Keratinocyte (primary cell): Measurements from ENCODE around the gene UFD1. TPM values are rescaled to one million over a fixed set of nuclear protein-coding genes. Genes with fewer than 3 reads are reported as not detected.

ENCODE experiments used
- DNase-seq: peaks from one replicate; pipeline ENCODE4 v3.0.0-alpha.2; 2011; ENCODE audit warnings: low read depth, missing footprints, low spot score
- FAIRE-seq: peaks from 2 replicates; lab custom pipeline; 2011; peaks lifted over from hg19 to GRCh38; lab: Jason Lieb, UNC
- H2AFZ ChIP-seq: 2 replicates; pipeline ENCODE4 v1.6.0; 2012; ENCODE audit warnings: low read length, control low read depth, inconsistent platforms; ENCODE audit not compliant: control insufficient read depth
- H3K27ac ChIP-seq: 2 replicates; pipeline ENCODE4 v1.5.1; 2011; ENCODE audit warnings: low read length; ENCODE audit not compliant: control insufficient read depth, insufficient read depth
- H3K27me3 ChIP-seq: 3 replicates; pipeline ENCODE4 v1.6.0; 2011; ENCODE audit warnings: low read length; ENCODE audit not compliant: control insufficient read depth, insufficient read depth; ENCODE audit errors: extremely low read depth
- H3K36me3 ChIP-seq, 2 experiments: 2 replicates in 1 of 2; 3 replicates in 1 of 2; pipeline ENCODE4 v1.5.1; 2011; ENCODE audit warnings: low read length in 2 of 2, mild to moderate bottlenecking in 1 of 2; ENCODE audit not compliant: control insufficient read depth in 2 of 2, insufficient read depth in 2 of 2; ENCODE audit errors: extremely low read depth in 1 of 2
- H3K4me1 ChIP-seq: 3 replicates; pipeline ENCODE4 v1.5.1; 2011; ENCODE audit warnings: low read length; ENCODE audit not compliant: control insufficient read depth, insufficient read depth; ENCODE audit errors: extremely low read depth
- H3K4me2 ChIP-seq: 3 replicates; pipeline ENCODE4 v1.6.0; 2011; ENCODE audit warnings: low read depth, low read length; ENCODE audit not compliant: control insufficient read depth, insufficient read depth; ENCODE audit errors: extremely low read depth
- H3K4me3 ChIP-seq, 3 experiments: fragments of 200-600 bp in 1 of 3; sonication (generic) in 1 of 3; 2 replicates in 2 of 3; 3 replicates in 1 of 3; pipeline ENCODE4 v1.5.1; 2011 to 2016; ENCODE audit warnings: low read length in 3 of 3, mild to moderate bottlenecking in 3 of 3, control low read depth in 2 of 3, inconsistent platforms in 1 of 3, low read depth in 1 of 3, mixed read lengths in 1 of 3, mixed run types in 1 of 3, moderate library complexity in 1 of 3; ENCODE audit not compliant: control insufficient read depth in 2 of 3, insufficient read depth in 2 of 3; ENCODE audit errors: extremely low read depth in 1 of 3
- H3K79me2 ChIP-seq: 2 replicates; pipeline ENCODE4 v1.6.0; 2012; ENCODE audit warnings: low read length; ENCODE audit not compliant: control insufficient read depth, insufficient read depth
- H3K9ac ChIP-seq: 3 replicates; pipeline ENCODE4 v1.6.0; 2011; ENCODE audit warnings: low read length; ENCODE audit not compliant: control insufficient read depth, insufficient read depth; ENCODE audit errors: extremely low read depth
- H3K9me1 ChIP-seq: 3 replicates; pipeline ENCODE4 v1.6.0; 2011; ENCODE audit warnings: low read length; ENCODE audit not compliant: control insufficient read depth, insufficient read depth; ENCODE audit errors: extremely low read depth
- H3K9me3 ChIP-seq: 2 replicates; pipeline ENCODE4 v1.5.1; 2012; ENCODE audit warnings: low read depth, low read length; ENCODE audit not compliant: control insufficient read depth
- H4K20me1 ChIP-seq: 3 replicates; pipeline ENCODE4 v1.6.0; 2011; ENCODE audit warnings: low read length; ENCODE audit not compliant: control insufficient read depth, insufficient read depth; ENCODE audit errors: extremely low read depth
- EZH2 ChIP-seq: IDR thresholded peaks from one replicate; pipeline ENCODE4 v1.6.1; 2012; ENCODE audit warnings: inconsistent platforms, mild to moderate bottlenecking, low read length, moderate library complexity
- dilution Hi-C: fragments of 300-500 bp; cut with MboI; formaldehyde crosslinking; loops from one replicate; pipeline ENCODE4 v1.7.0; 2020; ENCODE audit warnings: low sequenced_read_pairs; ENCODE audit not compliant: extremely low pct_ligation_motif_present
- polyA plus RNA-seq, 5 experiments: library from polyadenylated mRNA; depleted of rRNA in 3 of 5; stranded (reverse) in 3 of 5; stranded (forward) in 1 of 5; unstranded in 1 of 5; fragments of >200 nt; gene quantifications; 1 replicate in 1 of 5; 2 replicates in 3 of 5; 3 replicates in 1 of 5; pipeline versions ENCODE4 v1.2.1 to v1.2.3, GENCODE V29; 2011 to 2012; ENCODE audit warnings: missing spikeins in 2 of 5, low read depth in 1 of 5, low replicate concordance in 1 of 5
- TF ChIP-seq, protein P1 (sequence below), 3 experiments: IDR thresholded peaks in 1 of 3; conservative IDR thresholded peaks in 1 of 3; optimal IDR thresholded peaks in 1 of 3; 2 replicates in 2 of 3; 3 replicates in 1 of 3; pipeline versions ENCODE3 to v1.5.1; 2011; ENCODE audit warnings: low read length in 3 of 3, mild to moderate bottlenecking in 3 of 3, moderate library complexity in 2 of 3, control low read depth in 1 of 3, inconsistent platforms in 1 of 3; ENCODE audit not compliant: insufficient read depth in 2 of 3; ENCODE audit errors: extremely low read depth in 1 of 3

Gene UFD1
- polyA plus RNA-seq, 1 donor (not counting 4 experiments of a cell fraction or from before 2014, with no cell fraction given), result 145 TPM

DNA sequence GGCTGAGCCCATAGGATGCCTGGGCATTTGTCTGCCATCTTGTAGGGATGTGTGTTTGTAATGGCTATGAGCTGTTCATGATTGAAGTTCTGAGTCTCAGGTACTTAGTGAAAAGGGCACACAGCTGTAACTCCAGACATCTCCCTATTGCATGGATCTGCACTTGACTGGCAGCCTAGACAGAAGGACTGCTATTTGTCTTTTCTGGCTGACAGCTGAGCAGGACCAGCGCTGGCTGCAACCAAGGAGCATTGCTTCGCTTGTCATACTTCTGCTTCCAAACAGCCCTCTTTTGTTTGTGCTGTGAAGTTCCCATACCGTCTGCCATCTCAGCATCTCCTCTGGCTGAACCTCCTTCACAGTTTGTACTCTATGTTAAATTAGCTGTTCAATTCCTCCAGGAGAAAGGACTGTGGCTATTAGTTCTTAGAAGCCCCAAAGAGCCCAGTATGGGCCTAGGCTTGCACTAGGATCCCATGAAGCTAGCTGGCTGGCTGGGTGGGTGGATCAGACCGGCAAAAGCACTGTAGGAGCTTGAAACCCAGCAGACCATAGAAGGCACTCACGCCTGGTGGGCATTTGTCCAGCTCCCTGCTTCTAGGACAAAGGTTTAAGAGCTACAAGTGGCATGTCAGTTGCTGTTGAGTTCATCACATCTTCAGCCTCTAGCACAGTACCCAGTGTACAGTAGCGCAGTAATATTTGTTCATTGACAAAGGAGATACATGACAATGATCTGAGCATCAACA lies 67.9 kb downstream of the UFD1 start:
- Histone ChIP-seq H2AFZ (no peak overlapping the region), H3K4me1 (no peaks in the 10 kb centered on the region), H3K27ac (no peak overlapping the region), H4K20me1 (peaks cover 5% of the 10 kb centered on the region), H3K9me3 (no peaks in the 10 kb centered on the region), H3K4me2 (no peak overlapping the region), H3K4me3 (no peak overlapping the region), H3K79me2 (peaks cover 49% of the 10 kb centered on the region), H3K27me3 (no peaks in the 10 kb centered on the region), H3K9ac (no peak overlapping the region), H3K36me3 (peaks cover 22 to 25% of the 10 kb centered on the region in 2 experiments), H3K9me1 (peaks cover 3% of the 10 kb centered on the region)
- dilution Hi-C loops, result no loop called here
- no peak for FAIRE-seq
- TF ChIP-seq, protein P1, sequence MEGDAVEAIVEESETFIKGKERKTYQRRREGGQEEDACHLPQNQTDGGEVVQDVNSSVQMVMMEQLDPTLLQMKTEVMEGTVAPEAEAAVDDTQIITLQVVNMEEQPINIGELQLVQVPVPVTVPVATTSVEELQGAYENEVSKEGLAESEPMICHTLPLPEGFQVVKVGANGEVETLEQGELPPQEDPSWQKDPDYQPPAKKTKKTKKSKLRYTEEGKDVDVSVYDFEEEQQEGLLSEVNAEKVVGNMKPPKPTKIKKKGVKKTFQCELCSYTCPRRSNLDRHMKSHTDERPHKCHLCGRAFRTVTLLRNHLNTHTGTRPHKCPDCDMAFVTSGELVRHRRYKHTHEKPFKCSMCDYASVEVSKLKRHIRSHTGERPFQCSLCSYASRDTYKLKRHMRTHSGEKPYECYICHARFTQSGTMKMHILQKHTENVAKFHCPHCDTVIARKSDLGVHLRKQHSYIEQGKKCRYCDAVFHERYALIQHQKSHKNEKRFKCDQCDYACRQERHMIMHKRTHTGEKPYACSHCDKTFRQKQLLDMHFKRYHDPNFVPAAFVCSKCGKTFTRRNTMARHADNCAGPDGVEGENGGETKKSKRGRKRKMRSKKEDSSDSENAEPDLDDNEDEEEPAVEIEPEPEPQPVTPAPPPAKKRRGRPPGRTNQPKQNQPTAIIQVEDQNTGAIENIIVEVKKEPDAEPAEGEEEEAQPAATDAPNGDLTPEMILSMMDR (optimal IDR thresholded peaks at IDR 0.05 in 1 of 3, IDR thresholded peaks at IDR 0.05 in 1 of 3, conservative IDR thresholded peaks at IDR 0.05 in 1 of 3; ENCODE audit: extremely low read depth in 1 of 3, insufficient read depth in 2 of 3, low read length in 3 of 3), result no peak
- TF ChIP-seq EZH2, result no peak
- DNase-seq, result no peak

DNA sequence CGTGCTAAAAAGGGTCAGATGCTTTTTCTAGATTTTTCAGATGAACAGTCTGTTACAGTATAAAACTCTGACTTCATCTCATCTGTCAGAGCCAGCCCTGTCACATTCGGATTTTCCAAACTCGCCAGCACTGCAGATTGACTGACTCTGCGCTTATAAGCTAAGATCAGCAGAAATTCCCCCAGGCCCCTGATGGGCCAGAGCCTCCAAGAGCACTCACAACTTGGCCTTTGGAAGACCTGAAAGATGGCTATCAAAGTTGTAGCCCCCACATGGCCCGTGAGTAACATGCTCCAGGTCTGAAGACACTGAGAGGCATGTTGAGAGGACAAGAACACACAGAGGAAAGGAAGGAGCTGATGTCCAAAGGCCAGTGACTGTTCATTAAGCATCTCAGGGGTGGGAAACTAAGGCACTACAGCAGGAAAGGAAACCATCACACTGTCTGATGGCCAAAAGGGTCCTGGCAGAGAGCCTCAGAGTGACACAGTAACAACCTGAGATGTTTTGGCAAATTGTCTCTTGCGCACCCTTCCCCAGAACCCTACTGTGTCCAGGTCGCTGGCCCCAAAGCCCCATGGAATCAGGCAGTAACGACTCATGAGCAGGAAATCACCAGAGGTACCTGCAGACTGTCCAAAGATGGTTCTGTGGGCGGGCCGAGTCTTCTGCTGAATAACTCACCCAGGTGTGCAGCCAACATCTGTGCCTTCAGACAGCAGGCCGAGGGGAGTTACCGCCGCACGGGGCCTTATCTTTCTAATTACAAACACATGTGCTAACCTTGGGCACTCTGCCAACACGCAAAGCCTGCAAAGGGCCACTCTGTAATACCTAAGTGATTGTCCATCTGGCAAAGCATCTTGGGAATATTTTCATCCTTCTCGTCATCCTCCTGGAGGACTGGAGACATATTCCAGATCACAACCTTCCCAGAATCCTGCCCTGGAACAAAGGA lies 71.1 kb downstream of the UFD1 start:
- Histone ChIP-seq H2AFZ (no peak overlapping the region), H3K4me1 (no peaks in the 10 kb centered on the region), H4K20me1 (peaks cover 5% of the 10 kb centered on the region), H3K4me2 (no peak overlapping the region), H3K4me3 (no peak overlapping the region), H3K9ac (no peak overlapping the region), H3K79me2 (peaks cover 22% of the 10 kb centered on the region), H3K36me3 (peaks cover 32% of the 10 kb centered on the region in 2 experiments), H3K27me3 (no peaks in the 10 kb centered on the region), H3K9me1 (peaks cover 3% of the 10 kb centered on the region), H3K9me3 (no peaks in the 10 kb centered on the region), H3K27ac (no peak overlapping the region)
- no peak for FAIRE-seq
- no peak for DNase-seq
- no peak for TF ChIP-seq EZH2
- TF ChIP-seq, protein P1 (optimal IDR thresholded peaks at IDR 0.05 in 1 of 3, IDR thresholded peaks at IDR 0.05 in 1 of 3, conservative IDR thresholded peaks at IDR 0.05 in 1 of 3; ENCODE audit: extremely low read depth in 1 of 3, insufficient read depth in 2 of 3, low read length in 3 of 3), result no peak
- dilution Hi-C loops, result no loop called here
